Esophagus muscularis mucosa (tissue), 4 donors: ENCODE data around the gene USP32. TPM values are rescaled to one million over a fixed set of nuclear protein-coding genes. Genes with fewer than 3 reads are reported as not detected.

Source experiments
- DNase-seq: peaks from one replicate; pipeline ENCODE4 v3.0.0-alpha.2; 2017; ENCODE audit errors: extremely low spot score
- H3K27ac ChIP-seq, 4 donors: fragments of 200-600 bp; sonication (generic); replicated peaks in 1 of 4; 1 replicate in 3 of 4; 2 replicates in 1 of 4; pipeline ENCODE4 v1.5.1; 2016 to 2019; ENCODE audit warnings: mild to moderate bottlenecking in 1 of 4
- H3K27me3 ChIP-seq, 4 donors: fragments of 200-600 bp; sonication (generic); one replicate each; pipeline versions ENCODE4 v1.5.1 to v1.6.0; 2016 to 2019
- H3K36me3 ChIP-seq, 4 donors: fragments of 200-600 bp; sonication (generic); one replicate each; pipeline ENCODE4 v1.5.1; 2016 to 2019
- H3K4me1 ChIP-seq, 4 donors: fragments of 200-600 bp; sonication (generic); one replicate each; pipeline ENCODE4 v1.5.1; 2016 to 2019
- H3K4me3 ChIP-seq, 4 donors: fragments of 200-600 bp; sonication (generic); 1 replicate in 2 of 4; 2 replicates in 2 of 4; pipeline ENCODE4 v1.5.1; 2016 to 2019; ENCODE audit warnings: mild to moderate bottlenecking in 4 of 4, moderate library complexity in 1 of 4
- H3K9me3 ChIP-seq, 4 donors: fragments of 200-600 bp; sonication (generic); 1 replicate in 3 of 4; 2 replicates in 1 of 4; pipeline ENCODE4 v1.5.1; 2016 to 2019
- CTCF ChIP-seq, 3 experiments: fragments of 200-600 bp in 2 of 3; fragments of 450-650 bp in 1 of 3; sonication (generic) in 2 of 3; IDR thresholded peaks; one replicate each; pipeline ENCODE4 v1.5.1; 2017 to 2019; ENCODE audit warnings: antibody characterized with exemption in 3 of 3, mild to moderate bottlenecking in 2 of 3, moderate library complexity in 1 of 3
- EP300 ChIP-seq: sonication (generic); formaldehyde crosslinking; IDR thresholded peaks from one replicate; pipeline ENCODE4 v1.6.1; 2017; ENCODE audit warnings: antibody characterized with exemption
- POLR2A ChIP-seq: fragments of 450-650 bp; IDR thresholded peaks from one replicate; pipeline ENCODE4 v1.6.1; 2017; ENCODE audit warnings: antibody characterized with exemption, moderate library complexity, mild to moderate bottlenecking, low read depth
- POLR2AphosphoS5 ChIP-seq, 2 donors: sonication (generic); formaldehyde crosslinking; IDR thresholded peaks; one replicate each; pipeline ENCODE4 v1.6.1; 2017; ENCODE audit warnings: antibody characterized with exemption in 2 of 2
- WGBS: methylation state at CpG from one replicate; pipeline ENCODE4 v1.1.5; 2018; 5-methylcytosine and 5-hydroxymethylcytosine counted together
- intact Hi-C: fragments of 100-400 bp; cut with DNase I; formaldehyde crosslinking; loops from one replicate; pipeline ENCODE4 v1.15.1; 2023
- total RNA-seq, 4 donors: library from RNA; depleted of rRNA; stranded (reverse); fragments of >200 nt; gene quantifications; one replicate each; pipeline versions ENCODE4 v1.1.0 to v1.2.1, GENCODE V29; 2016

USP32 gene
- total RNA-seq, 4 donors from 2014 or later = 42.3 to 65.8 (median 47.9) TPM

GRCh38 chr17:60353773-60354172 lies 38.2 kb downstream of the USP32 start:
- Histone ChIP-seq H3K4me3 (no peak overlapping the region), H3K27ac (no peak overlapping the region), H3K27me3 (no peaks in the 10 kb centered on the region), H3K4me1 (peaks cover 13 to 43% (median 30%) of the 10 kb centered on the region in 4 donors), H3K36me3 (no peaks in the 10 kb centered on the region), H3K9me3 (no peaks in the 10 kb centered on the region)
- DNase-seq = no peak
- TF ChIP-seq CTCF (IDR thresholded peaks at IDR 0.05) = no peak
- TF ChIP-seq EP300 = no peak
- TF ChIP-seq POLR2A = no peak
- no peak for TF ChIP-seq POLR2AphosphoS5 (IDR thresholded peaks at IDR 0.05)
- 88% methylated on average over 4 of the region's 4 CpGs for WGBS
- intact Hi-C loops = no loop called here

- no peak for TF ChIP-seq POLR2AphosphoS5 (IDR thresholded peaks at IDR 0.05)
- no peak for TF ChIP-seq CTCF (IDR thresholded peaks at IDR 0.05)
- TF ChIP-seq POLR2A = no peak
- TF ChIP-seq EP300 = no peak
- no peaks in the 10 kb centered on the region for H3K9me3 ChIP-seq
- WGBS = 97% methylated on average over 4 of the region's 4 CpGs
- H3K4me3 ChIP-seq = no peak overlapping the region
- H3K4me1 ChIP-seq = peaks cover 13 to 35% (median 24%) of the 10 kb centered on the region in 4 donors
- H3K27me3 ChIP-seq = no peaks in the 10 kb centered on the region
- no peaks in the 10 kb centered on the region for H3K36me3 ChIP-seq
- no peak overlapping the region for H3K27ac ChIP-seq
- DNase-seq = no peak
- intact Hi-C loops = no loop called here
These were observed 39.4 kb downstream of the USP32 start for GRCh38 chr17:60352569-60352968.

GRCh38 chr17:60352071-60352470 lies 39.9 kb downstream of the USP32 start:
- 89% methylated on average over 3 of the region's 3 CpGs for WGBS
- H3K4me3 ChIP-seq = no peak overlapping the region
- TF ChIP-seq EP300 (no peak), POLR2A (no peak), CTCF (IDR thresholded peaks at IDR 0.05) (no peak), POLR2AphosphoS5 (IDR thresholded peaks at IDR 0.05) (no peak)
- H3K36me3 ChIP-seq = no peaks in the 10 kb centered on the region
- H3K27me3 ChIP-seq = no peaks in the 10 kb centered on the region
- peaks cover 13 to 30% (median 19%) of the 10 kb centered on the region in 4 donors for H3K4me1 ChIP-seq
- DNase-seq = no peak
- H3K27ac ChIP-seq = no peak overlapping the region
- H3K9me3 ChIP-seq = no peaks in the 10 kb centered on the region
- intact Hi-C loops = no loop called here

GRCh38 chr17:60351012-60351695 lies 40.8 kb downstream of the USP32 start:
- H3K36me3 ChIP-seq = no peaks in the 10 kb centered on the region
- intact Hi-C loops = no loop called here
- H3K4me1 ChIP-seq = peaks cover 13 to 28% (median 17%) of the 10 kb centered on the region in 4 donors
- DNase-seq = no peak
- no peaks in the 10 kb centered on the region for H3K27me3 ChIP-seq
- no peak overlapping the region for H3K27ac ChIP-seq
- H3K9me3 ChIP-seq = no peaks in the 10 kb centered on the region
- no peak overlapping the region for H3K4me3 ChIP-seq
- 79% methylated on average over 11 of the region's 11 CpGs for WGBS
- TF ChIP-seq POLR2A = no peak
- TF ChIP-seq EP300 = no peak
- TF ChIP-seq CTCF (IDR thresholded peaks at IDR 0.05) = no peak
- no peak for TF ChIP-seq POLR2AphosphoS5 (IDR thresholded peaks at IDR 0.05)

- no peak overlapping the region for H3K27ac ChIP-seq
- DNase-seq = no peak
- no peaks in the 10 kb centered on the region for H3K27me3 ChIP-seq
- H3K4me1 ChIP-seq = peaks cover 0 to 9% (median 8%) of the 10 kb centered on the region in 4 donors
- H3K9me3 ChIP-seq = no peaks in the 10 kb centered on the region
- intact Hi-C loops = no loop called here
- peaks cover 0 to 19% (median 10%) of the 10 kb centered on the region in 4 donors for H3K36me3 ChIP-seq
- TF ChIP-seq CTCF (IDR thresholded peaks at IDR 0.05) = no peak
- no peak for TF ChIP-seq POLR2A
- no peak for TF ChIP-seq EP300
- no peak for TF ChIP-seq POLR2AphosphoS5 (IDR thresholded peaks at IDR 0.05)
- WGBS = over 99% methylated on average over 5 of the region's 5 CpGs
- no peak overlapping the region for H3K4me3 ChIP-seq
These were observed 43.3 kb downstream of the USP32 start for GRCh38 chr17:60348616-60349015.
